HG03565 (cell line): ENCODE results near the gene LRRC14B.
"Not testable (repeated sequence)": the region's sequence is repeated elsewhere in the genome, so short reads cannot be mapped to it uniquely, and the experiment has no call there.

Source experiments
- ATAC-seq: cut with Tn5 transposase; IDR thresholded peaks from one replicate; pipeline ENCODE4 v1.9.1; 2021; ENCODE audit warnings: mild to moderate bottlenecking, moderate library complexity; ENCODE audit not compliant: unreplicated experiment

Gene LRRC14B

GRCh38 chr5:159448-160172 lies 31.7 kb upstream of the LRRC14B start:
- ATAC-seq = no peak

GRCh38 chr5:160173-160510 lies 31.2 kb upstream of the LRRC14B start:
- ATAC-seq = no peak

GRCh38 chr5:160921-161802 lies 30.1 kb upstream of the LRRC14B start:
- no peak for ATAC-seq

GRCh38 chr5:161803-162110 lies 29.5 kb upstream of the LRRC14B start:
- ATAC-seq = no peak

- ATAC-seq = no peak
These were observed 29.1 kb upstream of the LRRC14B start for GRCh38 chr5:162190-162564.

GRCh38 chr5:162565-163337 lies 28.5 kb upstream of the LRRC14B start:
- ATAC-seq = no peak

GRCh38 chr5:163338-163620 lies 28.0 kb upstream of the LRRC14B start:
- no peak for ATAC-seq

- ATAC-seq = no peak
These were observed 27.5 kb upstream of the LRRC14B start for GRCh38 chr5:163841-164240.

- no peak for ATAC-seq
These were observed 27.1 kb upstream of the LRRC14B start for GRCh38 chr5:164244-164643.

GRCh38 chr5:164783-165182 lies 26.5 kb upstream of the LRRC14B start:
- not testable (repeated sequence) for ATAC-seq

- no peak for ATAC-seq
These were observed 24.6 kb upstream of the LRRC14B start for GRCh38 chr5:166441-167372.

- ATAC-seq = no peak
These were observed 23.8 kb upstream of the LRRC14B start for GRCh38 chr5:167511-167910.

- no peak for ATAC-seq
These were observed 23.2 kb upstream of the LRRC14B start for GRCh38 chr5:167982-168660.

GRCh38 chr5:169071-169727 lies 22.1 kb upstream of the LRRC14B start:
- ATAC-seq = no peak

GRCh38 chr5:169728-170094 lies 21.6 kb upstream of the LRRC14B start:
- no peak for ATAC-seq

- no peak for ATAC-seq
These were observed 20.1 kb upstream of the LRRC14B start for GRCh38 chr5:170971-171800.

GRCh38 chr5:171801-172331 lies 19.4 kb upstream of the LRRC14B start:
- no peak for ATAC-seq

GRCh38 chr5:172421-172820 lies 18.9 kb upstream of the LRRC14B start:
- ATAC-seq = no peak

- no peak for ATAC-seq
These were observed 18.4 kb upstream of the LRRC14B start for GRCh38 chr5:172841-173251.
